Hypothalamus (tissue), 51 donors: ENCODE measurements around the gene GATA6.

Source experiments
- DNase-seq, 51 donors: peaks; one replicate each; lab custom pipeline; 2025; lab: John Stamatoyannopoulos, UW

The GATA6 gene

DNA sequence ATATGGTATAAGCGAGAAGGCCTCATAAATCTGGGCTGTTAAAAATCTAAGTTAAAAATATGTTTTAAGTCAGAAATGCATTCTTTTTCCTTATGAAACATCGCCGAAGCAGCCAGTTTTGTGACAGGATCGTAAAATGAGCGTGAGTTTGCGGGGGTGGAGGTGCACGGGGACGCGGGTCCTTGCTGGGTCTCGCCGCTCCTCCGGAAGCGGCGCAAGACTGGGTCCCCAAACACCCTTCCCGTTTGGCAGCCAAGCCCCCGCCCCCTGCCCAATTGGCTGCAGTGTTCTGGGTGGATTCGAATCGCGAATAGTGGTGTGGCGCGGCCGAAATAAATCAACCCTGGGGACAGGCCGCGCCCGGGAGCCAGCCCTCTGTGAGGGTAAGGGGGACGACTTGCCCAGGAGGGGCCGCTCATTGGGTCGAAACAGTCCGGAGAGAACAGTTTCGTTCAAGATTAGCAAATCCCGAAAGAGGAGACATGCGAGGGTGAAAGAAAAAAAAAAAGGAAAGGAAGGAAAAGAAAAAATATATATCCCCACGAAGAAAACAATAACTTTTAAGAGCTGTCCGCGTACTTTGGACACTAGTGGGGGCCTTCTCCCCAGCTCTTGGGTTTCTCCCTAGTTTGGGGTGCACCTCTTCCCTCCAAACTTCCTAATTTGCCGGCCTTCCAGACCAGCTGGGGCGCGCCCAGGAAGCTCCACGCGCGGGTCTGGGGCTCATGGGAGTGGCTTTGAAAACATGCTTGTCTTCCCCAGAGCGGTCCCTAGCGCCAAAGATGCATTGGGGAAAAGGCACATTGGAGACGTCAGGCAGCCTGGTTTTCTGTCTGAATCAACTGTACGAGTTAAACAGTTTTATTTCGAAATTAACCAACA is 3.1 kb upstream of the GATA6 start:
- no peak for DNase-seq

DNA sequence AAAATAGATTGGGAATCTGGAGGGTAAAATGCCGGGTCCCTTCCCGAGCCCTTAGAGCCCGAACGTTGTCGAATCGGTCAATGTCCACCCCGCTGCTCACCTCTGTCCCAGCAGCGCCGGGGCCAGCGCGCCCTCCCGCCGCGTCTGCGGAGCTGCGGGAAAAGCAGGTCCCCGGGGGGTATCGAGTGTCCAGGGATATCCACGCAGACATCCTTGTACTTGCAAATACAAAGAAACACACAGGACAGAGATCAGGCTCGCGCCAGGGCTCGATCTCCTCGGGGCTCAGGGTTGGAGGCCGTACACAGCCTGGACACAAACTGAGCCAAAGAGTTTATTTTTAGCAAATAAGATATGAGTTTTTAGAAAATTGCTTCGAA is 2.3 kb upstream of the GATA6 start:
- DNase-seq, result no peak

DNA sequence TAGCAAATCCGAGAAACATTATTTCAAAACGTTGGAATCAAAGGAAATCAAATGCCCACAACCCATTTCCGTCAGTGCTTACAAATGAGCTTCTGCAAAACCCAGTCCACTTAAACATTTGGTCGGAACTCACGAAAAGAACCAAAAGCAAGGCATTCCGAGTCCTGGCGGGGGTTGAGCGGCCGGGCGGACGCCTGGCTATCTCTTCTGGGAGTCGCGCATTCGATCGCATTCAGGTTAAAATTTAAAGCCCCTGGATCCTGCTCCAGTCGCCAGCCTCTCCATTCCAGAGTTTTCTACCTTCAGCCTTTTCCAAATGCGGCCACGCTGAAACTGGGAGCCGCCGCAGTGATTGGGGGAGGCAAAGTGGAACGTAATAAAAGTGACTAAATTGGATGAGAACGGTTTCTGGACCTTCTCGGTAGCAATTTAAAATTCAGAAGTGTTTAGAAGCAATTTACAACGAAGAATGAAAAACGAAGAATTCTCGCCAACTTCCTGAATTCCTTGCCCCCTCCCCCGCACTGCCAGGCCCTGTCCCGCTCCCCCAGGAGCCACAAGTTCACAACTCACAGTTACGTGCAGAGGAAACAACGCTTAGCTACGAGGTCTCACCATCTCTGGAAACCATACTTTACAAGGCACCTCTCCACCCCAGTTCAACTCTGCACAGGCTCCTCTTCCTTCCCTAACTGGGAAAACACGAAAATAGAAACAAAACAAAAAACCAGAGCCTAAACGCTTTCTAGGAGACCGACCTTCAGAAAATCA is 1.7 kb upstream of the GATA6 start:
- no peak for DNase-seq

DNA sequence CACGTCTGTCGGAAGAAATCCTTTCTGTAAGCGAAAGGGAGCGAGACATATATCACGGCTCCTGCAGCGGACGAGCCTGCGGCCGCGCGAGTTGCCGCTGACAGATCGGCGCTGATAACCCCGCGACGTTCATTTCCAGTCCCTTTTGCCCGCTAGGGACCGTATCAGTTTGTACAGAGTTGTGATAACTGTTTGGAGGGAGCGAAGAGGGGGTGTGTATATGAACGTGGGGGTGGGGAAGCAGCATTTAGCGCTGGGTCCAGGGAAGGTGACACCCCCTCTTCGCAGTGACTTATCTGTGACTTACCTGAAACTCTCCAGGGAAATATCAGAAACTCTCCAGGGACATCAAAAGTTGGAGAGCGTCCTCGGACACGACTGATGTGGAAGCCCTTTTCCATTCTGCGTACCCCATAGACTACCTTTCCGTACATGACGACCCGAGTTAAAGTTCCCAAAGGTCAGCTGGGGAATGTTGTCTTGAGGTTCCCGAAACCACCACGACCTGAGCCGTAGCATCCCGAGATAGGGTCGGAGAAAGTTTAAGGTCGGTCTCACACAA is 948 bp upstream of the GATA6 start:
- no peak for DNase-seq

DNA sequence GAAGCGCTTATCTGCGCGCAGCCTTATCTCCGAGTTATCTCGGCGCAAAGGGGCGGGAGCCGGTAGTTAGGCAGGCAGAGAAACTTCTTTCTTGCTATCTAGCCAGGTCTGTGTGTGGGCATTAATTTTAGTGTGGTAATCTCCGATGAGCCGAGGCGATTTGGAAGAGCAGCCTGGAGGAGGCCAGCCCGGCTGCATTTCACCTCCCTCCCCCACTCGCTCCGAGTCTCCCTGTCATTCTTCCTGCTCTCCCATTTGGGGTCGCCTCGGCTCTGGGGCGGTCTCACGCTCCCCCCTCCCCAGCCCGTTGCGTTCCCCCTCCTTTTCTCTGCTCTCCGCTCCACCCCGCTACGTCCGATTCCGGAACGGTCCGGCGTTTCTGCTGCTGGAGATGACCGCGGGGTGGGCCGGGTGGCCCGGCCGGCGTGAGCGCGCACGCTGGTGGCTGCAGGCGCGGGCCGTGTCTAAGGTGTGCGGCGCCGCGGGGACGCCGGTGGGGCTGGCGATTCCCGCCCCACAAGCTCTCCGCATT is 566 bp downstream of the GATA6 start:
- no peak for DNase-seq

DNA sequence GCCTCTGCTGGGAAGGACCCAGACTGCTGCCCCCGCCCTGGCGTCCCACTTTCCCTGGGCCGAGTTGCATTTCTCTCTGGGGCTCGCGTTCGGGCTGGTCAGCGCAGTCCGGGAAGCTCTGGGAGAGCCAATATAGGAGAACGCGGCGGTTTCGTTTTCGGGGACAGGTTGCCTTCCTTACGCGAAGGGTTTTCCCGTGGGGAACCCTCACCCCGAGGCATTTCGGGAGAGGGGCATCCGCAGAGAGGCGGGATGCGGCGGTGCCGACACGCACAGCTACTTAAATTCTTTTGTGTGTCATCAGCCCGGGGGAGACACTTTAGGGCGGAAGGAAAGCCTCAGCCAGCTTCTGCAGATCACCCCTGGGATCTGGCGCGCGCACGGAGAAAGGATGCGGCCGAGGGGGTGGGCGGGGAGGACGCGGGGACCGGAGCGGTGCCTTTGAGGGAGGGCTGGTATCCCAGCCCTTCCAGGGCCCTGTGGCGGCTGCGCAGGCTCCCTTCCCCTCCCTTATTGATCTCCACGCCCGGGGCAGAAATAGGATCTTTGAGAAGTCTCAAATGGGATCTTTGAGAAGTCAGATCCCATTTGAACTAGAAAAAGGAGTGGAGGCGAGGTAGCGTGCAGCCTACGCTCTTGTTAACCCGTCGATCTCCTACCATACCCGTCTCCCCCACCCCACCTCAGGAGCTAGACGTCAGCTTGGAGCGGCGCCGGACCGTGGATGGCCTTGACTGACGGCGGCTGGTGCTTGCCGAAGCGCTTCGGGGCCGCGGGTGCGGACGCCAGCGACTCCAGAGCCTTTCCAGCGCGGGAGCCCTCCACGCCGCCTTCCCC is 1.2 kb downstream of the GATA6 start:
- DNase-seq, result no peak

DNA sequence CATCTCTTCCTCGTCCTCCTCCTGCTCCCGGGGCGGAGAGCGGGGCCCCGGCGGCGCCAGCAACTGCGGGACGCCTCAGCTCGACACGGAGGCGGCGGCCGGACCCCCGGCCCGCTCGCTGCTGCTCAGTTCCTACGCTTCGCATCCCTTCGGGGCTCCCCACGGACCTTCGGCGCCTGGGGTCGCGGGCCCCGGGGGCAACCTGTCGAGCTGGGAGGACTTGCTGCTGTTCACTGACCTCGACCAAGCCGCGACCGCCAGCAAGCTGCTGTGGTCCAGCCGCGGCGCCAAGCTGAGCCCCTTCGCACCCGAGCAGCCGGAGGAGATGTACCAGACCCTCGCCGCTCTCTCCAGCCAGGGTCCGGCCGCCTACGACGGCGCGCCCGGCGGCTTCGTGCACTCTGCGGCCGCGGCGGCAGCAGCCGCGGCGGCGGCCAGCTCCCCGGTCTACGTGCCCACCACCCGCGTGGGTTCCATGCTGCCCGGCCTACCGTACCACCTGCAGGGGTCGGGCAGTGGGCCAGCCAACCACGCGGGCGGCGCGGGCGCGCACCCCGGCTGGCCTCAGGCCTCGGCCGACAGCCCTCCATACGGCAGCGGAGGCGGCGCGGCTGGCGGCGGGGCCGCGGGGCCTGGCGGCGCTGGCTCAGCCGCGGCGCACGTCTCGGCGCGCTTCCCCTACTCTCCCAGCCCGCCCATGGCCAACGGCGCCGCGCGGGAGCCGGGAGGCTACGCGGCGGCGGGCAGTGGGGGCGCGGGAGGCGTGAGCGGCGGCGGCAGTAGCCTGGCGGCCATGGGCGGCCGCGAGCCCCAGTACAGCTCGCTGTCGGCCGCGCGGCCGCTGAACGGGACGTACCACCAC is 2.1 kb downstream of the GATA6 start:
- no peak for DNase-seq

DNA sequence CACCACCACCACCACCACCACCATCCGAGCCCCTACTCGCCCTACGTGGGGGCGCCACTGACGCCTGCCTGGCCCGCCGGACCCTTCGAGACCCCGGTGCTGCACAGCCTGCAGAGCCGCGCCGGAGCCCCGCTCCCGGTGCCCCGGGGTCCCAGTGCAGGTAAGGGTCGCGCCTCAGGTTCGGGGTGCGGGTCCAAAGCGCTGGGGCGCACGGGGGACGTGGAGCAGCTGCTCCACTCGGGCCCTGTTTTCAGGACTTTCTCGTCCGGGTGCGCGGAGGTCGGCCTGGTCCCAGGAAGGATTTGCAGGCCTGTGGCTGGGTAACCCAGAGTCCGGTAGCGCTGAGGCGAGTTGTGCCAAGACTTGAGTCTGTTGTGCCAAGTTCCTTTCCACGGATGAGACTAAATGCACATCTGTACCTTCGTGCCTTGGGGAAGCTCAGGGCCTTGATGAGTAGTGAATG is 2.8 kb downstream of the GATA6 start:
- no peak for DNase-seq

DNA sequence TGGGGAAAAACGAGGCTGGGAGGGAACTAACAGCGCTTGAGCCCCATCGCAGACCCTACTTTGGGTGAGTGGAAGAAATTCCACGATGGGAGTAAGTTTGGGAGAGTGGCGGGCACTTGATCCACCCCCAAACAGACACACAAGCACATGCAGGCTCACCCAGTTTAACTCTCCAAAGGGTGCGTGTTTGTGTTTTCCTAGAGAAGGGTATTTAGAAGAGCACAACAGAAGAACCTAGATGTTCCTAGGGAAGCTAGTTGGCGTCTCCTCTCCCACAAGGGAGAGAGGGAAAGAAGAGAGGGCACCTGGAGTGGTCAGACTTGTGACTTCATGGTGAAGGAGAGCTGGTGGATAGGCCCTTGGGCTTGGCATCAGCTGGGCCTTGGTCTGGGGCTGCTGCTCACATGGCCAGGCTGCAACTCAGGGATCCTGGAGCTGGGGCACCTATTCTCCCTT is 3.2 kb downstream of the GATA6 start:
- no peak for DNase-seq

DNA sequence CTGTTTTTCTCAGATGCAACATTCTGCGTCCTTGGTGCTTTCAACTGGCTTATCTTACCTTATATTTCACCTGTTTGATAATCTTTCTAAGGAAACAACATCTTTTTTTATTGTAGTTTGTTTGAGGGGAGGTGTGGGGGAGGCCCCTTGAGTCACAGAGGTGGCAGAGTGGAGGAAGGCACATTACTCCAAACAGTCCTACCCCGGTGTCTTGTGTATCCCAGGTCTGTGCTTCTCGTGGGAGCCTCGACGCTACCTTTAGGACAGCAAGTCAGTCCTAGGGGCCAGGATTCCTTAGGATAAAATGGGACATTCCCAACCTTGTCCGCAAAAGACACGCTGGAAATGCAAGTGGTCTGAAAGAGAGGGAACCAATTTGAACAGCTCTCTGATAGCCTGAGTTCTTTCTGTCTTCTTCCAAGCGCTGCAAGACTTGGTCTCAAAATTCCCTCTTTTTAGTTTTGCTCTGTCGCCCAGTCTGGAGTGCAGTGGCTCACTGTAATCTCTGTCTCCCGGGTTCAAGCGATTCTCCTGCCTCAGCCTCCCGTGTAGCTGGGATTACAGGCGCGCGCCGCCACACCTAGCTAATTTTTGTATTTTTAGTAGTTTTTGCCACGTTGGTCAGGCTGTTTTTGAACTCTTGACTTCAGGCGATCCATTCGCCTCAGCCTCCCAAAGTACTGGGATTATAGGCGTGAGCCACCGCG is 4.0 kb downstream of the GATA6 start:
- no peak for DNase-seq

DNA sequence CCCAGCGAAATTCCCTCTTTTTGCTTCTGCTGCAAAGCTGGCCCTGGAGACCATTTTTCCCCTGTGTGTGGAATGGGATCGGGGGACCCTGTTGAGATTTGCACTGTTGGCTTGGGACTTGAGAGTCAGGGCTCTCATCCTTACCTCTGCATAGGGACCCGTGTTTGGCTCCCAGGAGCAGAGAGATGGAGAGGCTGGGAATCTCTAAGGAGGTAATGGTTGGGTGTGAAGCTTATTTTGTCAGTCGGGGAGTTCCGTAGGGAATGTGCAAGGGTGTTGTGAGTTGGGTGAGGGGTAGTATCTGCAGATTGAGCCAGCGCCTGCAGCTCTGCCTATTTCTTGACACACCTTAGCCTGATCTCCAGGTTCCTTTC is 4.5 kb downstream of the GATA6 start:
- DNase-seq, result no peak

DNA sequence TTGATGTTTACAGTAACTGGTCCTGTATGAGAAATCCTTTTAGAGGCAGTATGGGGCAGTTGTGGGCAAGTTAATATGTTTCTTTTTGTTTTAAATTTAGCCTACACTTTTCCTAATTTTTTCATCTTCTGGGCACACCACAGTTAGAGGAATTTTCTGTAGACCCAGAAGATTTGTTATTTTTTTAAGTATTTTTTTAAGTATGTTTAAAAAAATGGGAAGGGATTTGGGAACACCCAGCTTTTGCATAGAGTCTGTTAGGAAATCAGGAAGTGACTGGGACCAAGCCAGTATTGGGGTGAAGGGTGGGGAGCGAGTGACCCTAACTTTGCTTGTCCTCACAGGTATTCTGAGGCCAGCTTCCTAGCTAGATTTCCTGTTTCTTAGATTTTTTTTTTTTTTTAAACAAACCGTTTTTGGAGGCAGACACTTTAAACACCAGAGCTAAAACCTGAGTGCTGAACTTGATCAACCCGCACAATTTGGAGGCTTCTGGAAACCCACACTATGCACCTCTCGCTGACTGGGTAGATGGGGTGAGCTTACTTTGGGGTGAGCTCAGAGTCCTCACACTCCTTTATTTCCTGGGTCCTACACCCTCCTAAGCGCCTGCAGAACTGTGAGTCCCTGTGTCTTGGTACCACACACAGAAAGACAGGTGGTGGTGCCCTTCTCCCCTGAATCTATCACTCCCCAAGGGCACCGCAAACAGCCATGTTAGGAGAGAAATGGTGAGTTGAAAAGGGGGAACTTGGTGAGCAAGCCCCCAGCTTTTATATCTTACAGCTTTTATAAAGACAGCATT is 5.2 kb downstream of the GATA6 start:
- no peak for DNase-seq

DNA sequence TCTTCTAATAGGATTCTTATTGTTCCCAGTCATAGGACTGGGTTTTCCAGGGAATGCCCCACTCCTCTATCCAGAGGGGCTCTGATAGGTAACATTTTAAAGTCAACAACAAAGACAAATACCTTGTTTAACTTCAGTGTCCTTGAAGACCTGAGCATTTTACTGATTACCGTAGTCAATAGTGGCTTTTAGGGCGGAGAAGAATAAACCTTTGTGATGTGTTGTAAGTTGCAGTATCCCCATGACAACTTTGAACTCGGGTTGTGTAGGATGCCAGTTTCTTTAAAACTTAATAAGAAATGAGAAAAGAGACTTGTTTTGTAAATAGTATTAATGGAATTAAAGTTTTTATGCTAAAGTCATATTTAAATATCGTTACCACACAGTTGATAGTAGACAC is 6.0 kb downstream of the GATA6 start:
- no peak for DNase-seq

DNA sequence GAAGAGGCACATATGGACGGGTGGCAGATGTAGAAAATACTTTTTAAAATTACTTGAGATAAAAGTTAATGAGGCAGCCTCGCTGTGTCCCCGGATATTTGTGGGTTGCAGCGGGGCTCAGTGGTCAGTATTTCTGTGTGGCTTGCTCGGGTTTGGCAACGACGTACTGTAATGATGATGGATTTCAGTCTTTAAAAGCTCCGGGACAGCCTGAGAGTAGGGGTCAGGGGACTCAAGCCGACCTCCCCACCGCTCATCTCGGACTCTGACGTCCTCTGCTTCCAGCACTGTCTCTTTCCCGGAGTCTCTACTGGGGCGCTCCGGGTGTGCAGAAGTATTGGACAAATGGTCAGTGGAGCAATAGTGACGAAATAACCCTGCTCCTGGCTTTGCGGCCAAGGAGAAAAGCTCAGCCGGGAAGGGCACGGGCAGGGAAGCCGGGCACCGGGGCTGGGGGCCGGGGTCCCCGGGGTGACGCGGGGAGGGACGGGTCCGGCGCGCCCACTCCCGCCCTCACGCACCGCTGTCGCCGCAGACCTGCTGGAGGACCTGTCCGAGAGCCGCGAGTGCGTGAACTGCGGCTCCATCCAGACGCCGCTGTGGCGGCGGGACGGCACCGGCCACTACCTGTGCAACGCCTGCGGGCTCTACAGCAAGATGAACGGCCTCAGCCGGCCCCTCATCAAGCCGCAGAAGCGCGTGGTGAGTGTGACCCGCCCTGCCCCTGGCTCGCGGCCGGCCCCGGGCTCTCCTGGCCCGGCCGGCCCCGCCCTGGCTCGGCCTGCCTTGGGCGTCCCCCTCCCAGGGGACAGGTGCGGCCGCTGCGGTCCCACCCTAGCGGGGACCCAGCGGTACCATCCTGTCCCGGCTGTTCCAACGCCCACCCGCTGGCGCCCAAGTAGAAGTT is 7.3 kb downstream of the GATA6 start:
- DNase-seq, result no peak

DNA sequence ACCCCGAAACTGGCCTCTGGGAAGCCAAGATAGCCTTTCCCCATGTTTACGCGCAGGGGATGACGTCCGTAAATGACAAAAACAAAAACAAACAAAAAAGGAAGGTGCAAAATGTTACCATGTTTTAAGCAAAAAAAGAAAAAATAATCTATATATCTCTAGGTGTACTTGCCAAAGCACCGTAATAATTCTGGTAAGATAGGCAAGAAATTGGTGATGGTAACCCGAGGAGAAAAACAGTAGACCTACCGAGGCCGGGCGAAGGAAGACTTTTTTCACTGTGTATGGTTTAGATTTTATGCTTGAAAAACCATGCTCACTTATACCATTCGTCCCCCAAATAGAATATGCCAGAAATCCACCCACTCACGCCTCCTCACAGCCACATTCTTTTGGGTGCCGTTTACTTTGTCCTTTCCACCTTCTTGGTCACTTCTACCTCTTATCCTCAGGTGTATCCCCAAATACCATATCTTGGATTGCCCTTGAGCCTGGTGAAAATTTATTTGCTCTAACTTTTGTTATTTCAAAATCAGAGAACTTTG is 8.0 kb downstream of the GATA6 start:
- no peak for DNase-seq

DNA sequence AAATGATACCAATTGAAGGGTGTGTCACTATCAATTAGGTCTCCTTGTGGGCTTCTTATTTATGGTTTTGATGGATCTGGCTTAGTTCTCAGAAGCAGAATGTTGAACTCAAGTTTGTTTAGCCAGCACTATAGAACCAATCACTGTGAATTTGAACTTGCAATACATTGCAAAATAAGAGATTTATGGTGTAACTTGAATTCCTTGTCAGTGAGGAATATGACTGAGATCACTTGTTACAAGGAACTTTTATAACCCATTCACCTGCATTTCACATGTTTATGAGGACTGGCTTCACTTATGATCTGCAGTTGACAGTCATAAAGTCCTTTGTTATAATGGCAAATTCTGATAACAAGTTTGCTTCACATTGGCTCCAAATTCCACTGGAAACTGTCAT is 9.8 kb downstream of the GATA6 start:
- no peak for DNase-seq

DNA sequence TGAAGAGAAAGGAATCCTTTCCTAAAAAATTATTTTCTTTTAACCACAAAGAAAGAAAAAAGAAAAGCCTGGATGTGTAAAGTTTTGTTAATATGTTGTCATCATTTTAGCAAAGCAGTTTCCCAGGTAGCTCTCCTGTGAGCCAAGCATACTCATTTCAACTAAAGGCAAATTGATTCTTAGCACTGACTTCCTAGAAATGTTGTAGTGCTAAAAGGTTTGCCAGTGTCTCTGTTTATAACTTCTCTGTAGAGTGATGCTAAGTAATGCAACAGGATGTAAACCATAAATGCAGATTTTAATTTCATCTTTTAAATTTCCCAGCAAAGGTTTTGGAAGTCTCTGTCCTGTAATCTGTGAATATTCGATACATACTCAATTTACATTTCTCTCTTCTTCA is 10.2 kb downstream of the GATA6 start:
- DNase-seq, result no peak
